Measurements from ENCODE around the gene WHRN. TPM values are rescaled to one million over a fixed set of nuclear protein-coding genes. Genes with fewer than 3 reads are reported as not detected.

The WHRN gene
- total and polyA plus RNA-seq, 2 of the 13 experiments (the other 11 are each of a cell fraction or from before 2014, with no cell fraction given), result 2.3 to 5.3 TPM

- FAIRE-seq, result no peak
Measured at GRCh38 chr9:114409842-114410241, 95.4 kb downstream of the WHRN start.

GRCh38 chr9:114409103-114409780 lies 96.0 kb downstream of the WHRN start:
- Histone ChIP-seq H2AFZ (ENCODE audit: low read length) (no peak overlapping the region), H3K9ac (ENCODE audit: insufficient read depth, low read depth, low read length) (no peak overlapping the region), H3K36me3 (replicated peaks in 1 of 2; ENCODE audit: control insufficient read depth in 1 of 2, insufficient read depth in 2 of 2, low read length in 2 of 2) (no peaks in the 10 kb centered on the region), H3K4me3 (replicated peaks in 1 of 3; ENCODE audit: insufficient read depth in 1 of 3, low read depth in 2 of 3, low read length in 3 of 3) (no peak overlapping the region), H3K79me2 (ENCODE audit: insufficient read depth, low read length) (no peaks in the 10 kb centered on the region), H3K4me1 (ENCODE audit: insufficient read depth, low read length) (peaks cover 20% of the 10 kb centered on the region), H3K9me3 (ENCODE audit: low read length) (no peaks in the 10 kb centered on the region), H3K27me3 (ENCODE audit: control insufficient read depth in 1 of 2, insufficient read depth in 2 of 2, low read length in 2 of 2) (no peaks in the 10 kb centered on the region), H4K20me1 (ENCODE audit: insufficient read depth, low read length) (no peaks in the 10 kb centered on the region), H3K27ac (ENCODE audit: extremely low read length, insufficient read depth, low read length) (no peak overlapping the region), H3K4me2 (ENCODE audit: low read depth, low read length) (no peak overlapping the region)
- no TSS peak for BruUV-seq (replicated peaks)
- WGBS (ENCODE audit: low lambda C conversion rate), result 42% methylated on average over 11 of the region's 11 CpGs
- FAIRE-seq (no peak), ATAC-seq (no peak), DNase-seq (ENCODE audit: low spot score) (no peak)
- POLR2A ChIA-PET, result no interaction called here
- CTCF ChIA-PET (ENCODE audit: low intra/inter-chr PET ratio, low total read pairs), result no interaction called here
- in situ Hi-C loops (cut with HindIII; ENCODE audit: extremely low pct_ligation_motif_present, low pct_unique_long_range_greater_than_20kb), result loop anchor here (10.0 to 25.0 kb wide), 3 partner anchors 96 to 503 kb away; partner anchors contain the start of genes TEX53 and WHRN
- intact Hi-C loops (cut with micrococcal nuclease; ENCODE audit: unreplicated experiment), result loop anchor here (5.0 to 10.0 kb wide), 3 partner anchors 498 to 1826 kb away; no protein-coding TSS in a partner anchor
- TF ChIP-seq ZFP1 (CRISPR knock-in tag; IDR thresholded peaks at IDR 0.05) (no peak), FOXP1 (IDR thresholded peaks at IDR 0.05) (no peak), FOXP1 (CRISPR knock-in tag; IDR thresholded peaks at IDR 0.05) (no peak), ZIK1 (CRISPR knock-in tag; IDR thresholded peaks at IDR 0.05; ENCODE audit: borderline replicate concordance, low read depth) (no peak), SMARCE1 (IDR thresholded peaks at IDR 0.05; ENCODE audit: borderline replicate concordance) (no peak), TCF7 (IDR thresholded peaks at IDR 0.05; ENCODE audit: low read depth) (no peak), MTA3 (CRISPR knock-in tag; IDR thresholded peaks at IDR 0.05) (no peak), GTF2F1 (IDR thresholded peaks at IDR 0.05; ENCODE audit: low read length) (no peak), ZNF792 (CRISPR knock-in tag; IDR thresholded peaks at IDR 0.05) (no peak), ZNF33B (CRISPR knock-in tag; IDR thresholded peaks at IDR 0.05) (no peak), ZNF136 (CRISPR knock-in tag; IDR thresholded peaks at IDR 0.05; ENCODE audit: low read depth) (no peak), HNF1B (CRISPR knock-in tag; IDR thresholded peaks at IDR 0.05) (no peak), PRMT3 (CRISPR knock-in tag; IDR thresholded peaks at IDR 0.05; ENCODE audit: borderline replicate concordance, low read depth) (no peak)

More at GRCh38 chr9:114409842-114410241, 95.4 kb downstream of the WHRN start:
- H3K4me1 ChIP-seq (ENCODE audit: insufficient read depth, low read length), result peaks cover 15% of the 10 kb centered on the region
- H3K9ac ChIP-seq (ENCODE audit: insufficient read depth, low read depth, low read length), result no peak overlapping the region
- no peaks in the 10 kb centered on the region for H3K36me3 ChIP-seq (replicated peaks in 1 of 2; ENCODE audit: control insufficient read depth in 1 of 2, insufficient read depth in 2 of 2, low read length in 2 of 2)
- ChIA-PET POLR2A (no interaction called here), CTCF (ENCODE audit: low intra/inter-chr PET ratio, low total read pairs) (no interaction called here)
- H3K79me2 ChIP-seq (ENCODE audit: insufficient read depth, low read length), result no peaks in the 10 kb centered on the region
- intact Hi-C loops (cut with micrococcal nuclease; ENCODE audit: unreplicated experiment), result loop anchor here (5.0 to 10.0 kb wide), 3 partner anchors 497 to 1825 kb away; no protein-coding TSS in a partner anchor
- H4K20me1 ChIP-seq (ENCODE audit: insufficient read depth, low read length), result no peaks in the 10 kb centered on the region
- no peak for ATAC-seq
- in situ Hi-C loops (cut with HindIII; ENCODE audit: extremely low pct_ligation_motif_present, low pct_unique_long_range_greater_than_20kb), result loop anchor here (10.0 to 25.0 kb wide), 3 partner anchors 95 to 502 kb away; partner anchors contain the start of genes TEX53 and WHRN
- no peak overlapping the region for H3K4me3 ChIP-seq (replicated peaks in 1 of 3; ENCODE audit: insufficient read depth in 1 of 3, low read depth in 2 of 3, low read length in 3 of 3)
- H3K27me3 ChIP-seq (ENCODE audit: control insufficient read depth in 1 of 2, insufficient read depth in 2 of 2, low read length in 2 of 2), result no peaks in the 10 kb centered on the region
- H3K27ac ChIP-seq (ENCODE audit: extremely low read length, insufficient read depth, low read length), result no peak overlapping the region
- no peak overlapping the region for H3K4me2 ChIP-seq (ENCODE audit: low read depth, low read length)
- H3K9me3 ChIP-seq (ENCODE audit: low read length), result no peaks in the 10 kb centered on the region
- TF ChIP-seq ZNF615 (CRISPR knock-in tag; IDR thresholded peaks at IDR 0.05; ENCODE audit: borderline replicate concordance) (no peak), ATAD3A (CRISPR knock-in tag; IDR thresholded peaks at IDR 0.05) (no peak), ZNF235 (CRISPR knock-in tag; IDR thresholded peaks at IDR 0.05; ENCODE audit: borderline replicate concordance) (no peak), ZMYM3 (CRISPR knock-in tag; IDR thresholded peaks at IDR 0.05) (peak; percentile 59; the same call in 1 of the 2 replicates)
- no peak overlapping the region for H2AFZ ChIP-seq (ENCODE audit: low read length)
- BruUV-seq (replicated peaks), result no TSS peak
- WGBS (ENCODE audit: low lambda C conversion rate), result 38% methylated on average over 5 of the region's 5 CpGs
- DNase-seq (ENCODE audit: low spot score), result no peak

All from HepG2 (cell line).